HG03025 (cell line): Measurements from ENCODE around the gene EXOC5.

Source experiments
- ATAC-seq: cut with Tn5 transposase; IDR thresholded peaks from one replicate; pipeline ENCODE4 v1.9.1; 2021; ENCODE audit warnings: mild to moderate bottlenecking, moderate library complexity; ENCODE audit not compliant: unreplicated experiment, low FRiP score

EXOC5 gene

DNA sequence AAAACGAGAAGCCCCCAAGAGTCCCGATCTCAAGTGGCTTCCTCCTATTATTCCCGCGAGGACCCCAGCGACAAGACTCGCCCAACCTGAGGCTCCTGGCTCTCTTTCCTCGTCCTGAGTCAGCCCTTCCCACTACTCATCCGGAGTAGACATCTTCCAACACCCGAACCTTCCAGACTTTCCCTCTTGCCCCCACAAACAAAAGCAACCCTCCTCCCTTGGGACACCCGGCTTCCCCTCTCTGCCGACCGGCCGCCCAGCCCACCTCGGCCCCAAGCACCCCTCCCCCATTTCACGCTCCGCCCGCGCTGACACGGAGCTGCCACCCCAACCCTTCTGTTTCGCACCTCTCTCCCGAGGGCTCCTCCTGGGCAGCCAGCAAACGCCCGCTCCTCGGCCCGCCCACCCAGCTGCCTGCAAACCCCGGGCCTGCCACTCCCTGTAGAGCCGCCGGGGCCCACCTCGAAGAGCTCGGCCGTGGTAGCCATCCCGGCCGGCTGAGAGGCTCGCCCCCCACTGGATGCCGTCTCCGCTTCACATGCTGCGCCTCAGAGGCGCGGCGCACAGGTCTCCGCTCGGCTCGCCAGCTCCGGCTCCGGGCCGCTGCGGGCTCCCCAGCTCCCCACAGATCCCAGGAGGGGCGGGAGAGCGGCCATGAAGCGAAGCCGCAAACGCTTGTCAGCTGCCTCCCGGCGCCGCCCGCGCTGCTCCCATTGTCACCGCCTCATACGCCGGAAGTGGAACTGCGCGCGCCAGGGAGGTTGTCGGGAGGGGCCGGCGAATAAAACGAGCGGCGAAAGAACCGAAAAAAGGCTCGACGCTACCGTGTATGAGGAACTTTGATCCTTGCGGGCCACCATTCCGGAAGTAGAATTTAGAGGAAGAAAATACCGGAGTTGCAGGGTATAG lies at the start of gene EXOC5, which contains the start of gene AP5M1:
EXOC5 (minus strand) TSS at position 745 of the 909 bp plus-strand sequence; CDS start at position 488, 257 bp downstream.
AP5M1 (plus strand) TSS at position 811 of the 909 bp plus-strand sequence. CDS start 344 bp downstream, outside the sequence.
- ATAC-seq = peak; percentile 89

DNA sequence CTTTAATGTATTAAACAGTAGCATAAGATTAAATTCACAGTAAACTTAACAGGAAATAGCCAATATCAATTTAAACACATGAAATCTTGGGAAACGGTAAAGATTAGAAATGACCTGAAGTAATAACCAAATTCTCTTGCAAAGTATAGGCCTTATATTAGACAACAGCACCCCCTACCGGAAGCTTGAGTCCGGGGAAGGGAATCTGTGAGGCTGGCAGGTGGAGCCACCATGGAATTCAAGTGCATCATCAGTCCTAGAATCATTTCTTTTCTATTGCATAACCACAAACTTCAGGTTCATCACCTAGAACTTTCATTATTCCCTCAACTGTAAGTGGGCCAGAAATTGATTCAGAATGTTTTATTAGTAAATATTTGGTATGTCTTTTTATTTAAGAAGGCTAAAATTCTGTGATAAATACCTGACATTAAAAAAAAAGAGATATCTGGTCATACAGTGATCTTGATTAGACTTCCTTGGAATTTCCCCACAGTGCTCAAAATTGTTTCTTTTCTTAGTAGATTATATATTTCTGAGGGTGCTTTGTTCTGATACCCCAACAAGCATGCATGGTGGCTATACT lies 48.6 kb upstream of the EXOC5 start:
- ATAC-seq = no peak

DNA sequence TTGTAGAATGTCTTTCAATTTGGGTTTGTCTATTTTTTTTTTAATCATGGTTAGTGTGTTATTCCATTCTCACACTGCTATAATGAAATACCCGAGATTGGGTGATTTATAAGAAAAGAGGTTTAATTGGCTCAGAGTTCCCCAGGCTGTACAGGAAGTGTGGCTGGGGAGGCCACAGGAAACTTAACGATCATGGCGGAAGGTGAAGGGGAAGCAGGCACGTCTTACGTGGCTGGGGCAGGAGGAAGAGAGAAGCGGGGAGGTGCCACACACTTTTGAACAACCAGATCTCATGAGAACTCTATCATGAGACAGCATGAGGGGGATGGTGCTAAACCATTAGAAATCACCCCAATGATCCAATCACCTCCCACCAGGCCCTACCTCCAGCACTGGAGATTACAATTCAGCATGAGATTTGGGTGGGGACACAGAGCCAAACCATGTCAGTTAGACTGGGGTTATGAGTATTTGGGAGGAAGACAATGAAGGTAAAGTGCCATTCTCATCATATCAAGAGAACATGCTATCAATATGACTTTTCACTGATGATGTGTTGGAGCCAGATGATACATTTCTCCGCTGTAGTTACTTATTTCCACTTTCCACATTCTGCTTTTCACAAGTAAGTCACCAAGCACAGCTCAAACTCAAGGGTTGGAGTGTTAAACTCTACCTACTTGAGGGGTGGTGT lies 45.8 kb upstream of the EXOC5 start:
- no peak for ATAC-seq

GRCh38 chr14:57302883-57303282 lies 34.2 kb upstream of the EXOC5 start:
- no peak for ATAC-seq

- ATAC-seq = no peak
These were observed 30.8 kb upstream of the EXOC5 start for GRCh38 chr14:57299511-57299910.

DNA sequence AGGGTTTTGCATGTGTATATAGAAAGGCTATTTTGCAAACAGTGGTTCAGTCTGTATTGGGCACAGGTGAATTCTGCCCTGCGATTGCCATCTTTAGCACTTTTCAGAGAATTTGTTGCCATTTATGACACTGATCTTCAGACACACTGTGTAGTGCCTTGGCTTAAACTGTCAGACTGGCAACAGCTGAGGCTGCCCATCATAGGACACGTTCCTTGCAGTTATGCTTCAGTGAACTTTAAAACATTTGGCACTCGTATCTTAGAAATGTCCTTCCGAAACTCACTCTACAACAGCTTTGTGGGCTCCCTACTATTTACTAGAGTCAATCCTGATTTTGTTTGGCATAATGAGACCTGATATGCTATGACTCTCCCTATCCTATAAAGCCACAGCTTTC lies 29.1 kb upstream of the EXOC5 start:
- ATAC-seq = no peak

DNA sequence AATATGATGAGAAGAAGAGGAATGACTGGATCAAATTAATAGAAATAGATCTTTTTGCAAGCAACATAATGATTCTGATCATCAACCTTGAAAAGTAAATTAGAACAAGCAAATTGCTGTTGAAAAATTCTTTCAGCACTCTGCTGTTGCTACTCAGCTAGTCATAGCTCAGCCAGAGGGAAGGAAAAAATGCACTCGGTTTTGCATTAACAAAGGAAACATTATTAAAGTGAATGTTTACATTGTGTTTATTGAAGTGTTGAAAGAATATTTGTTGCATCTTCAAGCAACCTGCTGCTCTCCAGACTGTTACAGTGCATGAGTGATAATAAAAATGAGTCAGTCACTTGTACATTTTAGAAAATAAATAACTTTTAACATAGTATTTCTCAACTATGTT lies 26.5 kb upstream of the EXOC5 start:
- ATAC-seq = no peak

DNA sequence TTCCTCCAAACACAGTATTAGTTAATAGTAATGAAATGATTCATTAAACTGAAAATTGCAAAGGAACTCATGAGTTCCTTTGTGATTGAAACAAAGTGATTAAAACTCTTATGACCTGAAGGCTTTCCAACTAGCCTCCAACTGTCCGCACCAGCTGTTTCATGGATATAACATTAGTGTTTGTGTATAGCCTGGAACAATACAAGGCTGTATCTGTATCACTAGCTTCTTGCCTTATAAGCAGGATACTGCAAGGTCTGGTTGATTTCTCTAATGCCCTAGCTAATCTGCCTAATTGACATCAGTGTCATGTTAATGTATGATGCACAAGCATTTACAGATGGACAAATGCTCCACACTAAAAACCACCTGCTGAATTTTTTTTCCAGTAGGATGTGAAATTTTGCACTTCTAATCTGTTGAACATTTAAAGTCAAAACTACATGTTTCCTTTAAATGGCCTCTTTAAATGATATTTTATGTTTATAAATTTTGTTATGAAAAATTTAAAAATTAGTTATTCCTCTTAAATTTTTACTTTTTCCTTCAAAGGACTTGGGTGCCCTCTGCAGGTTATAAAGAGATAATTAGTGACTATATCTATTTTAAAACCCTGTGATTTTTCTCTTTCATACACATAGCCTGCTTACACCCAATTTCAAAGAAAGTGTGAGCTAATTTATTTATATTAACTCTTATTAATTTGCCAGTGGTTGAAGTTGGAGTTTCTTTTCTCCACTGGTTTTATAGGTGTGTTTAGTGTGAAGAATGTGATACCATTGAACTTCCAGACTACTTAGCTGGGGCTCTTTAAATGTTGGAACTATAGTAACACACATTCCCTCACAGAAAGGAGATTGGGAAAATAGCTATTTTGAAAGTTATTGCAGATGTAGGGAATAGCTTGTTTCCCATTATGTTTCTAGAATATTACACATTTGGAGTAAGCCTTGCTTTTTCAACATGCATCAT lies 25.4 kb upstream of the EXOC5 start:
- no peak for ATAC-seq

GRCh38 chr14:57291692-57292647 lies 23.3 kb upstream of the EXOC5 start:
- no peak for ATAC-seq

- ATAC-seq = no peak
These were observed 22.0 kb upstream of the EXOC5 start for GRCh38 chr14:57290751-57291150.

DNA sequence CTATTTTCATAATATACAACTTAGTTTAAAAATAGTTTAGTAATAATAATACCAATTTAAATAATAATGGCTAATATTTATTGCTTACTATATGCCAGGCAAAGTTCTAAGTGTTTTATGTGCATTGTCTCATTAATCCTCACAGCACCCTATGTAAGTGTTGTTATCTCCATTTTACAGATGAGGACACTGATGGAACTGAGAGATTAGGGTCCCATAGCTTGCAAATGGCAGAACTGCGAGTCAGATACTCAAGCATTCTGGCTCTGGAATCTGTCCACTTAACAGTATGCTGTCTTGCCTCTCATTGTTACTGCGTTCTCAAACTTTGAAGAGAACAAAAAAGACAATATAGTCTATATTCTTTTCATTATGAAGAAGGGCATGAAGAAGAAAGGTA lies 19.0 kb upstream of the EXOC5 start:
- no peak for ATAC-seq

DNA sequence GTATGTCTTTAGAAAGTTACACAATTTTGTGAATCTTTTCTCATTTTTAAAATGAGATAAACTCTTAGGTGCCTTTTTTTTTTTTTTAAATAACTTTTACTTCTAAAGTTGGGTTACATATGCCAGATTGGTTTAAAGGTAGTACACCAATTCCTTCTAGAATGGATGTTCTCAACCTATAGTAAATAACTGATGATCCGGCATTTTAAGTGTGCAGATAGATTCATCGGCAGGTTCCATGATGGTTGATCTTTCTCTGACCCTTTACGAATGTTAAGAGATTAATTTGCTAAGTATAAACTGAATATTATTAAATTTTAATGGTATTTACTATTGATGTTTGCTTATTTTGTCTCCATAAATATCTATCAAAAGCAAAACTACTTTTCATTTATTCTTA lies 8.4 kb upstream of the EXOC5 start:
- ATAC-seq = no peak

GRCh38 chr14:57275023-57275664 lies 6.4 kb upstream of the EXOC5 start:
- ATAC-seq = no peak

DNA sequence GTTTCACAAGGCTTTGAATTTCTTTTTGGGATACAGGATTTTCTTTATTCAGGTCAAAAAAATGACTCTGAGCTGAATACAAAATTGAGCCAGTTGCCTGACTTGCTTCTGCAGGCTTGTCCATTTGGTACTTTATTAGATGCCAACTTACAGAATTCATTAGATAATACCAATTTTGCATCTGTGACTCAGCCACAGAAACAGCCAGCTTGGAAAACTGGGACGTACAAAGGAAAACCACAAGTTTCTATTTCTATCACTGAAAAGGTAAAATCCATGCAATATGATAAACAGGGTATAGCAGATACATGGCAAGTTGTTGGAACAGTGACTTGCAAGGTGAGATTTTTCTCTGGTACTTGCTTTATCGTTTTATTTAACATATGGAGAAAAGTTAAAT lies 5.8 kb upstream of the EXOC5 start:
- no peak for ATAC-seq

GRCh38 chr14:57273236-57273635 lies 4.5 kb upstream of the EXOC5 start:
- ATAC-seq = no peak

DNA sequence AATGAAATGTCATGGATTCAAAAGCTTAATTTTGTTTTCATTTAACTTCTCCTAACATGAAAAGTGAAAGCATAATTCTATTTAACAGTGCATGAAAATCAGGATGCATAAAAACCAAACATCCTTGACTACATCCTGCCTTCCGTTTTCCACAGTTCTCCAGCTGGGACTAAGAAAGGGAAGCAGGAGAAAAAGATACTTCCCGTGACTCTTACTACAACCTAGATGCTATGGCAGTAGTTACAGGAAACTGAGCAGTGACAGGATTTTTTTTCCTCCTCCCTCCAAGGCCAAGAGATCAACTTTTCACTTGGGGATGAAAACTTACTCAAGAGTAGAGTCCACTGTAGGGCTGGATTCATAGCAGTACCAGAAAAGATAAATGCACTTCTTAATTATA lies 2.6 kb downstream of the EXOC5 start:
- no peak for ATAC-seq

- no peak for ATAC-seq
These were observed 6.6 kb downstream of the EXOC5 start for GRCh38 chr14:57262117-57262516.

GRCh38 chr14:57261604-57262003 lies 7.1 kb downstream of the EXOC5 start:
- no peak for ATAC-seq

DNA sequence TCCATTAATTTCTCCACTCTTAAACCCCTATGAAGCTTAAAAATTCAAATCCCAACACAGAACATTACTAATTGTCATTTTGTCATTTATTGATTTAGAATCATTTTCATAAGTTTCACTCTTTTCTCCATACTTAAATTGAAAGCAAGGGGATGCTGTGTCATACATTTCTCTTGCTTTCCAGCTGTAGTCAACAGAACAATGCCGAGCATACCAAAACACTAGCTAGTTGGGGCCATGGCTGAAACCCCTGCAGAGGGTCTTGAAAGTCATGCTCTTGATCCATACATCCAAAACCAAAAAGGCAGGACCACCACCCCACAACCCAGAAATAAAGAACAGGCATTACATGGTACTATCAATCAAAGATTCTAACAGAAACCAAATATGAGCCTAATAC lies 9.0 kb downstream of the EXOC5 start:
- no peak for ATAC-seq
